NCI-H345 treated with DMSO at 0.1 percent for 48 hours (cell line): ENCODE measurements around the gene AKAP13.

Experiments used
- DNase-seq: peaks from one replicate; lab custom pipeline; 2025; ENCODE audit not compliant: unreplicated experiment; lab: John Stamatoyannopoulos, UW

The AKAP13 gene

DNA sequence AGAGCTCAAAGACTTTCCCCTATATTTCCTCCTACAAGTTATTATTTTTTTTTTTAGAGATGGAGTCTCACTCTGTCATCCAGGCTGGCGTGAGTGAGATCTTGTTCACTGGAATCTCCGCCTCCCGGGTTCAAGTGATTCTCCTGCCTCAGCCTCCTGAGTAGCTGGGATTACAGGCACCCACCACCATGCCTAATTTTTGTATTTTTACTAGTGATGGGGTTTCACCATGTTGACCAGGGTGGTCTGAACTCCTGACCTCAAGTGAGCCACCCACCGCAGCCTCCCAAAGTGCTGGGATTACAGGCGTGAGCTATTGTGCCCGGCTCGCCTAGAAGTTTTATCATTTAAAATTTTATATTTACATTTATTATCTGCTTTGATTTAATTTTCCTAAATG is 5.9 kb downstream of the AKAP13 start:
- no peak for DNase-seq

DNA sequence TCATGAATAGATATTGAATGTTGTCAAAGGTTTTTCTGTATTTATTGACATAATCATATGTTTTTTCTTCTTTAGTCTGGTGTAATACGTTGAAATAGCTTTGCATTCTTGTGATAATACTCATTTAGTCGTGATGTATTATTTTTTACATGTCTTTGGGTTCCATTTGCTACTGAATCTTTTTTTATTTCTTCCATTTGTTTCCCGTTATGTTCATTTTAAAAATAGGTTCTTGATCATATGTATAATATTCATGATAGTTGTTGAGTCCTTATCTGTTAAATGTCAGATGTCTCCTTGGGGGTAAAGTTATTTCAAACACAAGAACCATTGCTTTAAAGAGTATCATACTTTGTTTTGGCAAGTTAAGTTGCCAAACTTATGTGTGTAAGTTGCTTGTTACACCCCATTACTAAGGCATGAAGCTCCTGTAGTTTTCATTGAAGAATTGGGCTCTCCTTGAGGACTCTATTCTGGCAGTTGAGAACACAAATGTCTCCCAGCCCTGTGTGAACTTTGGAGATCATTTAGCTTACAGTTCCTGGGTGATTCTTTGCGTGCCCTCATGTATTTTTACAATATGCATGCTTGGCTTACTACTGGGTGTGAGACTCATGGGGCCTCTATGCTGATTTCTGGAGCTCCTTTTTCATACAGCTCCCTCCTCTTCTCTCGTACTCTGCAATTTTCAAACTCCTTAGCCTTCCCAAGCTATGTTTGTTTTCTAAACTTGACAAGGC is 8.3 kb downstream of the AKAP13 start:
- no peak for DNase-seq

DNA sequence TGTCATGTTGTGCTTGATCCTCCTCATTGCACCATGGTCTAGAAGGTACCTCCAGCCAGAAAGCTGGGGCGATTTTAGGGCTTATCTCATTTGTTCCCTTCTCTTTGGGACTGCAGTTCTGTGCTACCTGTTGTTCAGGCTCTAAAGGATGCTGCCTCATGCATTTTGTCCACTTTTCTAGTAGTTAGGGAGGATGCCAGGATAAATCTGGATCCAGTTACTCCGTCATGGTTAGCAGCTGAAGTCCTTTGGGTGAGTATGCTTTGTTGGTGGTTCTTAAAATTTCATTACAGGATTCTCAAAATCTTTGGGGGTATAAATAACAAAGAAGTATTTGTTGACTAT is 8.9 kb downstream of the AKAP13 start:
- DNase-seq: no peak

DNA sequence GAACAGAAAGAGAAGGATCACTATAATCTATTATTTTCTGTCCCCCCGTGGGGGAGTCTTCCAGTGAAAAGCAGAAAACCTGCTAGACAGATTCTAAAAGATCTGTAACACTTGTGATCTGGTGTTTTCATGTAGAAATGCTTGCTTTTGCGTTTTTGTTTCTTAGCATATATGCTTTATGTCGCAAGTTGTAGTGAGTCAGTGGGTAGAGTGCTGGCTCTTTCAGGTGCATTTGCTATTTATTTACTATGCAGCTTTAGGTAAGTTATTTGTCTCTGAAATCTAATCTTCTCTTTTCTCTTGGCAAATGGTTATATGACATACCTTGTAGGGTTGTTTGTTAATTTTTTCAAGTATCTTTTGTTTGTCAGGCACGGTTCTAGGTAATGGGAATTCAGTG is 9.4 kb downstream of the AKAP13 start:
- no peak for DNase-seq

DNA sequence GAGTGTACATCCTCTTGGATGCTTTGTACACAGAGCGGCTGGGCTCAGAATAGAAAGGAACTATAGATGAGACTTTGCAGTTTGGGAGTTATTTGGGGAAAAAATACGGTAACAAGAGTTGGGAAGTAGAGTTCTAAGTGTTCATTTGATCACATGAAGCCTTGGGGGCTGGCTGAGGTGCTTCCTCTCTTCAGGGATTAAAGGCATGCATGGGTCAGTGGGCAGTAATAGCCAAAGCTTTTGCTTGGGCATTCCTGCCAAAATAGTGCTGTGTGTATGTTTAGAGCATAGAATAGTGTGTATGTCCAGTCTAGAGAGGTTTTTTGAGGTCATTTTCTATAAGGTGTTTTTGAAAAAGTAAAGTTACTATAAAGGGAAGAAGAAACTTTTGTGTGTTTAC is 12.8 kb downstream of the AKAP13 start:
- no peak for DNase-seq

DNA sequence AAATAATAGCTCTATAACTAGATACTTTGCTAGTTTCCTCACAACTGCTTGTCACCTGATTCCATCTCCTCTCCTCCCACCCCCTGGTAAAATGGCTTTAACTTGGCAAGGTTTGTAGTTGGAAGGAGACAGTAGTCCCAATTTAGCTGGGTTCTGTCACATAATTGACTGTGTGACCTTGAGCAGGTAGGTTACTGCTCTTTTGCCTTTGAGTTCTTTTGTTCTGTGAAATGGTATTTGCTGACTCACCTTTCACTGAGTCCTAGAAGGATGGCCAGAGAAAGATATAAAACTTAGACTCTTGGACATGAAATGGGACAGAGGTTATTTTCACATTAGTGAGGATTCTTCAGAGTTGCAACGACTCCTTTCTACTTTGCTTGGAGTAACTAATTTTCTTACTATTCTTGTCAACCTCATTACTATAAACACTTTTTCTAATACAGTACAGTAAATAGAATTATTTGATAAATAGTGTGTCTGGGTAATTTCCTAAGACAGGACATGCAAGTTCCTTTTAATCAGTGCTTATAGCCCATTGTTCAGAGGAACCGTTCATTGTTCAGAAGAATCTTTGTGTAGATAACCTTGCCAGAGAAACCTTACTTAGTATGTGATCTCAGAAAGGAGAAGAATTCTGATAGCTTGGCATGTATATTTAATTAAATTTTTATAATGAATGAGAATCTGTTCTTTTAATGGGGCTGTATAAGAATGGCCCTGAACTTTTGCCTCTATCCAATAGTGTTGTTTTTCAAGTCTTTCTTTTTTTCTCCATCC is 14.3 kb downstream of the AKAP13 start:
- no peak for DNase-seq

DNA sequence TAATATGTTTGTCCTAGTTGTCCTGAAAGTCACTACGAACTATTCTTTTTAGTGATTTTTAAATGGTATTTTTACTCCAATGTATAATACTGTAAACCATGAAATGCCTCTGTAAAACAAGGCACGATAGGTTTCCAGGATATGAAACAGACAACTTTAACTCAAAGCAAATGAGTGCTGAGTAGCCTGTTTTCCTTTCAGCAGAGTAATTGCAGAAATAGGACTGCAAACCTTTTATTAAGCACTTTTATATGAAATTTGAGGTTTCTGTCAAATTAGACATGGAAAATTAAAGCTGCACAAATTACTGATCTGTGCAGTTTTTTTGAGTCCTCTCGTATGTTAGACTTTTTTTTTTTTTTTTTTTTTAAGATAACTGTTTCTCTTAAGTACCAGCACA is 16.2 kb downstream of the AKAP13 start:
- DNase-seq: no peak

DNA sequence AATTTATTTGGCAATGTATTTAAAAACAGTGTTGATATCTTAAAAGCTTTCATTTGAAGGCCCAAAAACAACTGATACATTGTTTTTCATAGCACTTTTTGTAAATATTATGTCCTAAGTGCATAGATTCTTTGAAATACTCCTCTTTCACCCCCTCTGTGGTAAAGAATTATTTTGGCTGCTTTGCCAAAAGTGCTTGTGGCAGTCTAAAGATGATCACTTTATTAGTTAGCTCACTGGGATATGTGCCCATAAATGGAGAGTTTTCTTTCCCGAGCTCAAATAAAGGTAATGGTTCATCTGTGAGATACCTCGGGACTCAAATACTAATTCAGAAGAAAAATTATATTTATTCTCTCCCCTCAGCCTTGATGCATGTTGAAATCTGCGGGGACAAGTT is 16.7 kb downstream of the AKAP13 start:
- DNase-seq: no peak

DNA sequence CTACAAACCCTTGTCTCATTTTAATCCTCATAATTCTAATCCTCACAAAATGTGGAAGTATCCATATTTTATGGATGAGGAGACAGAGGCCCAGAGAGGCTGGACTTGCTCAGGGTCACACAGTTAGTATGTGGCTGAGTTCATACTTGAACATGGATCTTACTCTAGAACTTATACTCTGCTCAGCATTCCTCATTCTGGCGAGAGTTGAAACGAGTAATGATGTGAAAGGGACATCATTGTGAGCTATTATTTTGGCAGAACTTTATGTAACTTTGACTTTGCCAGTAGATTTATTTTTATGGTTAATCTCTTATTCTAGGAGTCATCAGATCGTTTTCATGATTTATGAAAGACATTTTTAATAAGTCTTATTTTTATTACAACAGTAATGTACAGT is 17.5 kb downstream of the AKAP13 start:
- DNase-seq: no peak

DNA sequence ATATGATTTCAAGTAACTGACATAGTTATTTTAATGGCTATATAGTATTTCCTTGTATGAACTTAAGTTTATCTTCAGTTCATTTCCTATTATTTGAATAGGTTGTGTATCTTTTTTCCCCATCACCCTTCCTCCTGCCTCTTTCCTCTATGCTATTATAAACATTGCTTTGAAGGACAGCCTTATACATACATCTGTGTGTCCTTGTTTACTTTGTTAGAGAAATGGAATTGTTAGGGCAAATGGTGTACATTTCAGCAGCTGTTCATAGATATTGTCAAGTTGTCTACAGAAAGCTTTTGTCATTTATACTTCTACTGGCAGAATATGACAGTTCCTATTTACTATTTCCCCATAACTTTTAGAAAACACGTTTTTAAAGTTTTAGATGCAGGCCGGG is 18.4 kb downstream of the AKAP13 start:
- DNase-seq: no peak

DNA sequence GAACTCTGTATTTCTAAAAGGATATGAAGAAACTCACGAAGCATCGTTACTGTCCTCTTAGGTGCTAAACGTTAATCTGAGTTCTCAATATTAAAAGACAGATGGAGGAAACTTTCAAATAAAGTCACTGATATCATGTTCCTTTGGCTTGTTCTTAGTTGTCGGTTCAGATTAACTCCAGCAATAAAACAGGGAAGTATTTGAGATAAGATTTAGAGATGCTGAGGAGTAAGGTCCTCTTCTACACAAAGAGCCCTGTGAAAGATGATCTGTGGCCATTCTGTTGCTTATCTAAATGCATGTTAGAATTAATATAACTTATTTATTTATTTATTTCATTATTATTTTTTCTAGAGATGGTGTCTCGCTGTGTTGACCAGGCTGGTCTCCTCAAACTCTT is 19.2 kb downstream of the AKAP13 start:
- no peak for DNase-seq

DNA sequence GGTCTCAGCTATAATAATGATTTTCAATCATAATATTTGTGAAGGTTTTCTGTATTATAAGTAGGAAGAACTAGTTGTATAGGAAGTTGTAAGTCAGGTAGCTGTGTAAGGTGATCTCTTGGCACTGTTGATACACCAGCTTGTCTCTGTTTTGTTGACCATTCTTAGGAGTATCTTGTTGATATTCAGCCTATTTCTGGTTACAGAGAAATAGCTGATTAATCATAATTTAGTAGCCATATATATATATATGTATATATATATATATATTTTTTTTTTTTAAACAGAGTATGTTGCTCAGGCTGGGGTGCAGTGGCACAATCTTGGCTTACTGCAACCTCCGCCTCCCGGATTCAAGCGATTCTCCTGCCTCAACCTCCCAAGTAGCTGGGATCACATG is 20.2 kb downstream of the AKAP13 start:
- DNase-seq: no peak

DNA sequence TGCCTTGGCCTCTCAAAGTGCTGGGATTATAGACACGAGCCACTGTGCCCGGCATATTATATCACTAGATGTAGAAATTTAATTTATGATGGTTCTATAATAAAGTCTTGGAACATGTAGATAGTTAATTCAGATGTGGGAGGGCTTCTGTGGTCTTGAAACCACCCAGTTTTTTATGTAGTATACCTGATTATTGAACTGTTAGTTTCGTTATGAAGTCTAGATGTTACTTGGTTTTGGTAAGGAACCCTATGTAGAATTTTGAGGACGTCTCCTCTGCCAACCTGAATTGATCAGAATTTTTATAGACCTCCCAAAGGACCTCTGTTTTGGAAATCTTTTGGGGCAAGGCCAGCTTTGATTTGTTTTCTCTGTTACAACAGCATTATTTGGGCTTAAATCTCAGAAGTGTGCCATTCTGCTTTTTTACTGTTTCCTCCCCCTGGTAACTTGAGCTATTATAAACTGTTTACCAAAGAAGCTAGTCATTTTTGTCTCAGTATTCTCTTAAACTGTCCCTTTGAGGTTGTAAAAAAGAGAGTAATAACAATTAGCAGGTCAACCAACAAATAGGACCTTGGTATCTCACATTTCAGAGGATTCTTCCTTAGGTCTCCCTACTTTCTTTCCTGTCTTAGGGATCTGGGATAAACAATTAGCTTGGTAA is 20.8 kb downstream of the AKAP13 start:
- no peak for DNase-seq

DNA sequence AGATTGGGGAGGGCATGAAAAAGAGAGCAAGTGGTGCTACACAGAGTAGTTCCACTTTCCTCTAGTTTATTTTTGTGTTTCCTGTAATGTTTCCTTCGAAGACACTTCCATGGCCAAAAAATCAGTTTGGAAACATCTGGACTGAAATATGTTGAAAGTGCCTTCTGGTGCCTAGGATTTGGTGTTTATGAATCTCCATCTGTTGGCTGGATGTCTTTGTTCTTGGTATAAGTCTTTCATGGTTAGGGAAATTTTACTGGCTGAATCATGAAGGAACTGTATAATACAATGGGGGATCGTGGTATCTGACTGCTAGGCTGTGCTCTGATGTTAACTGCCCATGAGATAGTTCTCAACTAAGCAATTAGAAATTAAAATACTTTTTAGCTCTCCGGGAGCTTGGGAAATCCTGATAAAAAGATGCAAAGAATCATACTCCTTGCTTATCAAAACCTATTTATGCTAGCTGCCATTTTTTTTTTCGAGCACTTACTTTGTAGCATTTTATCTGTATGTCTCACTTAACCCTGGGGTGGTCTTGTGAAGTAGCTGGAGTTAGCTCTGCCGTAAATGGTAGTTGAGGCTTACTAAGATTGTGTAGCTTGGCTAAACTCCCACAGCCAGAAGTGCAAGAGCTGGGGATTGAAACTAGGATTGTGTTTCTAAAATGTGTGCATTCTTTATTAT is 21.9 kb downstream of the AKAP13 start:
- DNase-seq: no peak

DNA sequence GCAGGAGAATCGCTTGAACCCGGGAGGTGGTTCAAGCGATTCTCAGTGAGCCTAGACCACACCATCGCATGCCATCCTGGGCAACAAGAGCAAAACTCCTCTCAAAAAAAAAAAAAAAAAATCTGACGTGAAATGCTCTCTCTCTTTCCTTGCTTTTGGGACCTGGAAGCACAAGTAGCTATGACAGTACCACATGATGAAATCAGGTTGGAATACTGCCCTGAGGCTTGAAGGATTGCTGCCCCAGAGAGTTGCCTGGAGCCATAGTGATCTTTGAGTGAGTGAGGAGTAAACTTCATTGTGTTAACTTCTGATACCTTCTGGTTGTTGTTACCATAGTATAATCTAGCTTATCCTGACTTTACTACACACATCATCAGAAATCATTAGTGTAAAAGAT is 23.3 kb downstream of the AKAP13 start:
- no peak for DNase-seq

DNA sequence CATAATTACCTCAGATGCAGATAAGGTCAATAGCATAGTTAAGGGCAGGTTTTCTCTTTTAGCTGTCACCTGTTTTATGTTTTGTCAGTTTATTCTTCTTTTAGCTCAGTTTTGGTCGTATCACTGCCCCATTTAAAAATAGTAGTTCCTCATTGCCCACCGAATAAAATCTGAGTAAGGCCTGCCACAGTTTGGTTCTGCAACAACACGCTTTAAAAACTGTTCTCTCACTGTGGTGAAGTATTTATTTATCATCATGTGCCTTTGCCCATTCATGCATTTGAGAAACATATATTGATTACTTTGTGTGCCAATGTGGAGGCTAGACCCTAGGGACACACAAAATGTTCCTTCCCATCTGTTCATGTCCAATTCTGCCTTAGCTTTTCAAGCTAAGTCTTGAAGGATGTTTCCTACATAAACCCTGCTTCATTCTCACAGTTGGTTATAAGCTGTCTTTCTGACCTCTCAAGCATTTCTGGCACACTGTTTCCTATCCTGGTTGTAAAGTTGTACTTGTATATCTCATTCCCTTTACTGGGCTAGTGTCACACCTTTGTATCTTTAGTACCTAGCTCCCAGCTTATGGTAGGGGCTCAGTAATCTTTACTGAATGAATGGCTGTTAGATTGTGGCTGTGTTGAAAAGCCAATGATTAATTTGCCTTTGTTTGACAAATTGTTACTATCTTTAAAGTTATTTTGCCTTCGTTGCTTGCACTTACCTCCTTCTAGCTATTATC is 23.9 kb downstream of the AKAP13 start:
- DNase-seq: no peak

DNA sequence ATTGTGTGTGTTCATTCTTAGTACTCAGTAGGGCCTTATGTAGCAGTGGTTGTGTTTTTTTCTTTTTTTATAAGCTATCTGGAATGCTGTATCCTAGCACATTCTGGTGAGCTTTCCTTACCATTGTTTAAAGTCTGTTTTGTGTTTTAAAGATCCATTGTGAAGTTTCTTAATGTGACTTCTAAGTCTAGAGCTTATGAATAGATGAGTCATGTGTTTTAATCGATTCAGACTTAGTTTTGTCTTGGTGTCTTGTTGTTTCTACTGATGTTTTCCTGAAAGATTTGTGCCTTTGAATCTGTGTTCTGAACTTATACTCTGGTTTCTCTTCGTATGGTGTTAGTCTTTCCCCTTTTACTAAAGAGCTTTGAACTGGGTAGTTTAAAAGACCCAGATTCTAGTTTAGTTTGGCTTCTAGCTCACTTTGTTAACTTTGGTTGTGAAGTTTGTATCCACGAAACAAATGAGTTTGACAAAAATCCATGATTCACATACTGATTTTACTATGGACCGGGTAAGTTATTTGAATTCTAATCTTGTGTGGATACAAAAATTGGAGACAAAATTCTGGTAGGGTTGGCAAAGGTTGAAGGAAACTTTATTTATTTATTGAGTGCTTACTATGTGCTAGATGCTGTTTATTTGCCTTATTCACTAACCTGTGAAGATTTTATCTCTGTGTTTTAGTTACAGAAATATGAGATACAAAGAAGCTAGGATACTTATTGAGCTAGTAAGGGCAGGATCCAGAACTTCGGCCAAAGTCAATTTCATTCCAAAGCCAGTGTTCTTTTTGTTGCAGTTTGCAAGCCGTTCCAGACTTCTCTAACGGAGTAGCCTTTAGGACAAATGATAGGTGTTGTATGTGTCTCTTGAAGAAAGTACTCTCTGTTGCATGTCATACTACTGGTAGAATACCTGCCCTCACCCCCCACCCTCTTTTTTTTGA is 24.8 kb downstream of the AKAP13 start:
- no peak for DNase-seq

DNA sequence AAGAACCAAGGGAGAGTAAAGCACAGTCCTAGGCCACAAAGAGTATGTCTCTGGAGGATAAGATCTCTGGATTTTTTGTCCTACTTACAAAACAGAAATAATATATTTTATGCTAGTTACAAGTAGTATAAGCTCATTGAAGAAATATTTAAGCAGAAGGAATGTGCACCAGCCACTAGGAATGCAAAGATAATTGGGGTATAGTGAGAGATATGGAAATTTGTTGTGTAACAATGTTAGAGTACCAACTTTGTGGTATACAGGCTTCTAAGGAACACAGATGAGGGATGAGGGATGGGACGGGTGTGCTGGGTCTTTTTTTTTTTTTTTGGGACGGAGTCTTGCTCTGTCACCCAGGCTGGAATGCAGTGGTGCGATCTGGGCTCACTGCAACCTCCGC is 26.5 kb downstream of the AKAP13 start:
- DNase-seq: no peak

DNA sequence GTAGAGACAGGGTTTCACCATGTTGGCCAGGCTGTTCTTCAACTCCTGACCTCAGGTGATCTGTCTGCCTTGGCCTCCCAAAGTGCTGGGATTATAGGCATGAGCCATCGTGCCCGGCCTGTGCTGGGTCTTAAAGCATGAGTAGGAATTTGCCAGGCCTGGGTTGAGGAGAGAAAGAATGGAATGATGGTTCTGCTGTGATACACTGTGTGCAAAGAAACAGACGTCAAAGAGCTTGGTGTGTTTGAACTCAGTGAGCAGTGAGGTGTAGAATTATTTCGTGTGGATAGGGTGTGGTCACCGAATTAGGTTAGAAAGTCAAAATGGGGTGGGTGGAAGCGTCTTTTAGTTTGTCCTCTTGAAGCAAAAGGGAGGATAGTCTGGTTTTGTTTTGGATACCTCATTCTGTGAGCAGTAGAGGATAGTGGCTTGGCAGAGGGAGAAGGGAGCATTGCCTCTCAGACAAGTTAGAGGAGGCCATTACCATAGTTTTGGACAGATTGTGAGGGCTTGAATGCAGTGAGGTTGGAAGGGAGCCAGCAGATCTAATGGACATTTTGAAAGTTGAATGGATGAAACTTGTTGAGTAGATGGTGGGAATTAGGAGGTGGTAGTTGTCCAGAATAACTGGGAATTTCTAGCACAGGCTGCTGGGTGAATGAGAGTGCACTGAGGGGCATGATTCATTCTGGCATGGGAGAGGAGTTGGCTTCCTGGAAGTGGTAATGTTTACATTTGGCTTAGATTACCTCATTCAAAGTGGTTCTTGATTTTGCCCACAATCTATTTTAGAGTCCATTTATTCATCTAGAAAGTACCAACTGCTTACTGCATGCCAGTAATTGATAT is 27.2 kb downstream of the AKAP13 start:
- no peak for DNase-seq
